BJ (cell line): ENCODE measurements around the gene C10orf90. TPM values are rescaled to one million over a fixed set of nuclear protein-coding genes. Genes with fewer than 3 reads are reported as not detected.

ENCODE experiments used
- CTCF ChIA-PET: fragments of 350-600 bp; formaldehyde crosslinking; extraction: SDS; loops from one replicate; lab custom pipeline; 2021; ENCODE audit warnings: antibody characterized with exemption, inconsistent platforms; lab: Yijun Ruan, JAX
- POLR2A ChIA-PET: fragments of 300-600 bp; sonication (Branson Sonifier 250); formaldehyde crosslinking; extraction: SDS; loops from one replicate; lab custom pipeline; 2021; ENCODE audit warnings: antibody characterized with exemption; lab: Charles Lee
- DNase-seq: peaks from one replicate; pipeline ENCODE4 v3.0.0-alpha.2; 2011; ENCODE audit warnings: low read depth
- H3K27me3 ChIP-seq: 2 replicates; pipeline ENCODE4 v1.6.0; 2011; ENCODE audit warnings: low read length; ENCODE audit not compliant: control insufficient read depth, insufficient read depth
- H3K36me3 ChIP-seq: 2 replicates; pipeline ENCODE4 v1.5.1; 2011; ENCODE audit warnings: low read length; ENCODE audit not compliant: control insufficient read depth, insufficient read depth
- H3K4me3 ChIP-seq: 2 replicates; pipeline ENCODE4 v1.5.1; 2011; ENCODE audit warnings: low read depth, mild to moderate bottlenecking, control low read depth, low read length
- polyA minus RNA-seq: library from RNA; depleted of rRNA, polyadenylated mRNA; stranded (reverse); fragments of >200 nt; gene quantifications from 2 replicates; pipeline ENCODE4 v1.2.3, GENCODE V29; 2011; rRNA and poly(A)+ RNA removed
- polyA plus RNA-seq: library from polyadenylated mRNA; depleted of rRNA; stranded (reverse); fragments of >200 nt; gene quantifications from 2 replicates; pipeline ENCODE4 v1.2.3, GENCODE V29; 2011; rRNA removed
- TF ChIP-seq, protein P1 (sequence below): IDR thresholded peaks from 2 replicates; pipeline ENCODE4 v1.5.1; 2011; ENCODE audit warnings: low read depth, mild to moderate bottlenecking, control low read depth, inconsistent platforms, low read length, moderate library complexity; ENCODE audit not compliant: insufficient read depth

C10orf90 gene
- polyA plus RNA-seq (not detected in 2 replicates), polyA minus RNA-seq (not detected in 2 replicates)

DNA sequence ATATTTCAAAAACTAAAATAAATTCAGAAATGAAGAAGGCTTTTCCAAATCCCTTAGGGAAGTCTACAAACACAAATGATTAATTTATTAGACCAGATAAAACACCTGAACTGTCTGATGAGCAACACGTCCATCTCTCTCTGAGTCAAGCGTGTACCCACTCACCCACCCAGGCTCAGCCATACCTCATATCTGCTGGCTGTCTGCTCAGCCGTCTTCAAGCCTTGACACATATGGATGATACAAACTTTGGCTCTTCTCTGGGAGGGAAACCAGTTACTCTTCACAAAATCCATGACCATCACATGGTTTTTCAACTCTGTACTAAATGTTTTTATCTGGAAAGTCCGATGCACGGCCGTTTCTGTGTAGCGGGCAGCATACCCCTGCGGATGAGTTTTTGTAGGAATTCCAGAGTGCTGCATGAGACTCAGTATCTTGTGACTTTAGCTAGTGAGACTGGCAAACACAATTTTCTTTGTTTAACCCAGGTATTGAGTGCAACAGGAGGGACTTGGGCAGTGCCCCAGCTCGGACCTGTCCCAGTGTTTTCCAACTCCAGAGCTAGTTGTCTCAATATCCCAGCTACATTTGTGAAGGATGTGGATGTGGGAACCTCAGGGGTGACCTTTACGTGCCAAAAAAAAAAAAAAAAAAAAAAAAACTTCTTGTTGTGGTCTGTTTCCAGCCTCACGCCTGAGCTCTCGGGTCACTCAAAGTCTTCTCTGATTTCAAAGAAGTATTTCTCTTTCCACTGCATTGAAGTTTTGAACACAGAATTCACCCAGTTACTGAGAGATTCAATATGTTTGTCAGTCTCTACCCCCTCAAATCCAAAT is at the start of gene C10orf90:
TSS of gene C10orf90 (minus strand) at position 638 of the 839 bp plus-strand sequence. CDS start at position 425, 213 bp downstream.
- no peak within 1 kb of the TSS for H3K4me3 ChIP-seq
- TF ChIP-seq, protein P1, sequence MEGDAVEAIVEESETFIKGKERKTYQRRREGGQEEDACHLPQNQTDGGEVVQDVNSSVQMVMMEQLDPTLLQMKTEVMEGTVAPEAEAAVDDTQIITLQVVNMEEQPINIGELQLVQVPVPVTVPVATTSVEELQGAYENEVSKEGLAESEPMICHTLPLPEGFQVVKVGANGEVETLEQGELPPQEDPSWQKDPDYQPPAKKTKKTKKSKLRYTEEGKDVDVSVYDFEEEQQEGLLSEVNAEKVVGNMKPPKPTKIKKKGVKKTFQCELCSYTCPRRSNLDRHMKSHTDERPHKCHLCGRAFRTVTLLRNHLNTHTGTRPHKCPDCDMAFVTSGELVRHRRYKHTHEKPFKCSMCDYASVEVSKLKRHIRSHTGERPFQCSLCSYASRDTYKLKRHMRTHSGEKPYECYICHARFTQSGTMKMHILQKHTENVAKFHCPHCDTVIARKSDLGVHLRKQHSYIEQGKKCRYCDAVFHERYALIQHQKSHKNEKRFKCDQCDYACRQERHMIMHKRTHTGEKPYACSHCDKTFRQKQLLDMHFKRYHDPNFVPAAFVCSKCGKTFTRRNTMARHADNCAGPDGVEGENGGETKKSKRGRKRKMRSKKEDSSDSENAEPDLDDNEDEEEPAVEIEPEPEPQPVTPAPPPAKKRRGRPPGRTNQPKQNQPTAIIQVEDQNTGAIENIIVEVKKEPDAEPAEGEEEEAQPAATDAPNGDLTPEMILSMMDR = no peak
- no peaks in the 10 kb centered on the region for H3K36me3 ChIP-seq
- POLR2A ChIA-PET = interaction anchor here (0.6 kb wide), 1 partner anchor 10 kb away, joined by 8 read pairs; no protein-coding TSS in a partner anchor
- no peak for DNase-seq
- CTCF ChIA-PET = no interaction called here
- H3K27me3 ChIP-seq = no peaks in the 10 kb centered on the region

- ChIA-PET CTCF (no interaction called here), POLR2A (no interaction called here)
- Histone ChIP-seq H3K36me3 (no peaks in the 10 kb centered on the region), H3K27me3 (no peaks in the 10 kb centered on the region), H3K4me3 (no peak overlapping the region)
- no peak for DNase-seq
- TF ChIP-seq, protein P1 = no peak
Observed at GRCh38 chr10:126716366-126716765, 45.9 kb upstream of the C10orf90 start.

GRCh38 chr10:126713594-126713993 is 43.1 kb upstream of the C10orf90 start:
- Histone ChIP-seq H3K27me3 (no peaks in the 10 kb centered on the region), H3K4me3 (no peak overlapping the region), H3K36me3 (no peaks in the 10 kb centered on the region)
- ChIA-PET CTCF (no interaction called here), POLR2A (no interaction called here)
- no peak for DNase-seq
- TF ChIP-seq, protein P1 = no peak

- H3K36me3 ChIP-seq = no peaks in the 10 kb centered on the region
- no peaks in the 10 kb centered on the region for H3K27me3 ChIP-seq
- TF ChIP-seq, protein P1 = no peak
- no peak for DNase-seq
- ChIA-PET CTCF (no interaction called here), POLR2A (no interaction called here)
- H3K4me3 ChIP-seq = no peak overlapping the region
Observed at GRCh38 chr10:126712681-126713080, 42.2 kb upstream of the C10orf90 start.

DNA sequence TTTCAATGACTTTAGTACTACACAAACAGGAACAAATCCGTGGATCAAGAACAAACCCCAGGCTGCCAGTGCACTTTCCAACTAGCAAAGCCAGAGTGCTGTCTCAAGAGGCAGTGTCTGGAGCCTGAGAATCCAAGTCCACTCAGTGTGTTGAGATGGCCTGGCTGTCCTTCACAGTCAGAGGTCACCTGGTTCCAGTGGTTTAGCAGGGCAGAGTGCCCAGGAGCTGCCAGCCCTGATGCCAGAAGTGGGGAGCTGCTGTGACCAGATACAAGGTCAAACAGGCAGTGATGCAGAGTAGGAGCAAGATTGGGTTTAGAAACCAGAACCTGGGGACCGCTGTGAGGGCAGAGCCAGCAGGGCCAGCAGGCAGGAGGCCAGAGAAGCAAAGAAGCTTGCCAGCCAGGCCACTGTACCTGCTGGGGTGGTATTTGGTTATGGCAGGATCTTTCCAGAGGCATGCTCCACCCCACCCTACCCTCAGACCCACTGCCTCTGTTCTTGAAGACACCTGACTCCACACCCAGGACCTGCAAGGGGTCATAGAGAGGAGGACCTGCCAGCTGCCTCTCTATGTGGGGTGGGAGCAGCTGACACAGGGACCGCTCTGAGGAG is 35.6 kb upstream of the C10orf90 start:
- POLR2A ChIA-PET = no interaction called here
- DNase-seq = no peak
- Histone ChIP-seq H3K4me3 (no peak overlapping the region), H3K27me3 (no peaks in the 10 kb centered on the region), H3K36me3 (no peaks in the 10 kb centered on the region)
- TF ChIP-seq, protein P1 = no peak
- CTCF ChIA-PET = no interaction called here
